ENCODE measurements around the gene PLA2G12A. TPM values are rescaled to one million over a fixed set of nuclear protein-coding genes. Genes with fewer than 3 reads are reported as not detected.
A peak's percentile ranks its signal among the peaks of the same experiment; 100 is the strongest.

PLA2G12A gene
- total RNA-seq = 42.0 TPM
- 54.0 TPM for polyA plus RNA-seq (ENCODE audit: insufficient read depth, low read depth, low replicate concordance)
- long read RNA-seq, donor 1, full-length matches to known transcripts = 15 of 15 reads
- long read RNA-seq, donor 1, partial matches to known transcripts = 0 of 15 reads
- long read RNA-seq, donor 1, other reads (novel, unspliced or antisense) = 0 of 15 reads
- long read RNA-seq, donor 2, full-length matches to known transcripts = 27 of 27 reads
- long read RNA-seq, donor 2, partial matches to known transcripts = 0 of 27 reads
- long read RNA-seq, donor 2, other reads (novel, unspliced or antisense) = 0 of 27 reads
- long read RNA-seq, donor 3, full-length matches to known transcripts = 28 of 41 reads
- long read RNA-seq, donor 3, partial matches to known transcripts = 13 of 41 reads
- long read RNA-seq, donor 3, other reads (novel, unspliced or antisense) = 0 of 41 reads
- long read RNA-seq, donor 4, full-length matches to known transcripts = 12 of 12 reads
- long read RNA-seq, donor 4, partial matches to known transcripts = 0 of 12 reads
- long read RNA-seq, donor 4, other reads (novel, unspliced or antisense) = 0 of 12 reads
- long read RNA-seq, donor 5, full-length matches to known transcripts = 3 of 3 reads
- long read RNA-seq, donor 5, partial matches to known transcripts = 0 of 3 reads
- long read RNA-seq, donor 5, other reads (novel, unspliced or antisense) = 0 of 3 reads
- long read RNA-seq, donor 6, full-length matches to known transcripts = 11 of 11 reads
- long read RNA-seq, donor 6, partial matches to known transcripts = 0 of 11 reads
- long read RNA-seq, donor 6, other reads (novel, unspliced or antisense) = 0 of 11 reads
- long read RNA-seq, donor 7, full-length matches to known transcripts = 20 of 24 reads
- long read RNA-seq, donor 7, partial matches to known transcripts = 0 of 24 reads
- long read RNA-seq, donor 7, other reads (novel, unspliced or antisense) = 4 of 24 reads
- long read RNA-seq, donor 8, full-length matches to known transcripts = 18 of 18 reads
- long read RNA-seq, donor 8, partial matches to known transcripts = 0 of 18 reads
- long read RNA-seq, donor 8, other reads (novel, unspliced or antisense) = 0 of 18 reads
- long read RNA-seq, donor 9, full-length matches to known transcripts = 19 of 19 reads
- long read RNA-seq, donor 9, partial matches to known transcripts = 0 of 19 reads
- long read RNA-seq, donor 9, other reads (novel, unspliced or antisense) = 0 of 19 reads
- long read RNA-seq, donor 10, full-length matches to known transcripts = 16 of 16 reads
- long read RNA-seq, donor 10, partial matches to known transcripts = 0 of 16 reads
- long read RNA-seq, donor 10, other reads (novel, unspliced or antisense) = 0 of 16 reads

- TF ChIP-seq CTCF (IDR thresholded peaks at IDR 0.05; ENCODE audit: borderline replicate concordance, extremely low read depth, insufficient read depth) = peak; percentile 4
- H3K9ac ChIP-seq (ENCODE audit: low read length in 3 of 3) = peak within 1 kb of the TSS; percentile 57 to 97 (median 89)
- peak within 1 kb of the TSS; percentile 90 to 96 (median 94) for H3K4me3 ChIP-seq (ENCODE audit: low read length in 3 of 3)
- H3K27me3 ChIP-seq (ENCODE audit: control insufficient read depth, insufficient read depth, low read length) = no peaks in the 10 kb centered on the region
- peaks cover 0 to 4% (median 0%) of the 10 kb centered on the region in 3 donors for H3K4me1 ChIP-seq (ENCODE audit: control insufficient read depth in 2 of 3, insufficient read depth in 2 of 3, low read depth in 1 of 3, low read length in 3 of 3)
- FAIRE-seq (no peak), DNase-seq (peak; percentile 86 to 95 (median 91))
- no peaks in the 10 kb centered on the region for H3K9me3 ChIP-seq (ENCODE audit: control insufficient read depth in 2 of 3, insufficient read depth in 1 of 3, low read length in 3 of 3)
- intact Hi-C loops (cut with DNase I) = no loop called here
- H3K27ac ChIP-seq (ENCODE audit: low read depth in 2 of 2, low read length in 2 of 2) = peak within 1 kb of the TSS; percentile 87 to 89
- no peaks in the 10 kb centered on the region for H3K36me3 ChIP-seq (ENCODE audit: control insufficient read depth in 2 of 3, insufficient read depth in 3 of 3, low read length in 3 of 3)
These were observed at the start of gene PLA2G12A for GRCh38 chr4:109729718-109730618. PLA2G12A (minus strand) TSS chr4:109730070; CDS start chr4:109729809, 261 bp downstream.

- Histone ChIP-seq H3K27ac (ENCODE audit: low read depth in 2 of 2, low read length in 2 of 2) (no peak overlapping the region), H3K36me3 (ENCODE audit: control insufficient read depth in 2 of 3, insufficient read depth in 3 of 3, low read length in 3 of 3) (peaks cover 0 to 6% (median 0%) of the 10 kb centered on the region in 3 donors), H3K9me3 (ENCODE audit: control insufficient read depth in 2 of 3, insufficient read depth in 1 of 3, low read length in 3 of 3) (no peaks in the 10 kb centered on the region), H3K4me3 (ENCODE audit: low read length in 3 of 3) (no peak overlapping the region), H3K4me1 (ENCODE audit: control insufficient read depth in 2 of 3, insufficient read depth in 2 of 3, low read depth in 1 of 3, low read length in 3 of 3) (no peaks in the 10 kb centered on the region), H3K27me3 (ENCODE audit: control insufficient read depth, insufficient read depth, low read length) (no peaks in the 10 kb centered on the region), H3K9ac (ENCODE audit: low read length in 3 of 3) (no peak overlapping the region)
- FAIRE-seq (no peak), DNase-seq (no peak)
- intact Hi-C loops (cut with DNase I) = no loop called here
- no peak for TF ChIP-seq CTCF (IDR thresholded peaks at IDR 0.05; ENCODE audit: borderline replicate concordance, extremely low read depth, insufficient read depth)
These were observed 35.0 kb upstream of the PLA2G12A start for GRCh38 chr4:109764789-109765402.

Measured in kidney (tissue), 22 donors.